Measurements from ENCODE around the gene BACE2. TPM values are rescaled to one million over a fixed set of nuclear protein-coding genes. Genes with fewer than 3 reads are reported as not detected.

The BACE2 gene
- total and polyA plus RNA-seq, 2 of the 13 experiments (the other 11 are each of a cell fraction or from before 2014, with no cell fraction given), result 0.07 to 0.11 TPM

DNA sequence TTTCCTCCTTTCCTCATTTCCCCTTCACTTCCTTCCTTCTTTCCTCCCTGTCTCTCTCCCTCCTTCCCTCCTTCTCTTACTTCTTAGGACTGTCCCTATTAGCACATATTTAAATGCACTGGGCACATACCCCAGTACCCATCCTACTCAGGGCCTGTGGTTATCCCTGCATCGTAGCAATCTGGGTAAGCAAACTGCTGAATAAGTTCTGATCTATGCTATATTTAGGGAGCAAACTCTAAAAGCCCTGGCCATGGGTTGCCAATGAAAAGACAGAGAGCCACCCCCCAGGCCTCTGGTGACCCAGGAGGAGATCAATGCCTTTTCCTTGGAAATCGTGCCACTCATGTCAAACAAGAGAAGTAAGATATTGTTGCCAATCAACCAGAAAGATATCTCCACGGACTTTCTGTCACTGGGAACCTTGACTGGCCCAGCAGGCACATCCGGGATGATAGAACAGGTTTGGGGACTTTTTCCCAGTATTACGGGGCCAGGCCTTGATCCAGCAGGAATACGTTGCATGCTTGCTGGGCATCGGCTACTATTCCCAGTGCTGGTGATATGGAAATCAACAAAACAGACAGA lies 154.0 kb downstream of the BACE2 start (continued):
- TF ChIP-seq ETV6 (CRISPR knock-in tag; conservative IDR thresholded peaks at IDR 0.05), result no peak
- no peak for TF ChIP-seq ZNF614 (CRISPR knock-in tag; IDR thresholded peaks at IDR 0.05; ENCODE audit: borderline replicate concordance)
- no peak for TF ChIP-seq ZNF660 (CRISPR knock-in tag; IDR thresholded peaks at IDR 0.05; ENCODE audit: borderline replicate concordance, low read depth)
- no peak for TF ChIP-seq ZNF17 (CRISPR knock-in tag; IDR thresholded peaks at IDR 0.05)
- no peak for TF ChIP-seq NCOA2 (CRISPR knock-in tag; IDR thresholded peaks at IDR 0.05)
- no peak for TF ChIP-seq ZNF44 (CRISPR knock-in tag; IDR thresholded peaks at IDR 0.05)
- TF ChIP-seq, protein P1, sequence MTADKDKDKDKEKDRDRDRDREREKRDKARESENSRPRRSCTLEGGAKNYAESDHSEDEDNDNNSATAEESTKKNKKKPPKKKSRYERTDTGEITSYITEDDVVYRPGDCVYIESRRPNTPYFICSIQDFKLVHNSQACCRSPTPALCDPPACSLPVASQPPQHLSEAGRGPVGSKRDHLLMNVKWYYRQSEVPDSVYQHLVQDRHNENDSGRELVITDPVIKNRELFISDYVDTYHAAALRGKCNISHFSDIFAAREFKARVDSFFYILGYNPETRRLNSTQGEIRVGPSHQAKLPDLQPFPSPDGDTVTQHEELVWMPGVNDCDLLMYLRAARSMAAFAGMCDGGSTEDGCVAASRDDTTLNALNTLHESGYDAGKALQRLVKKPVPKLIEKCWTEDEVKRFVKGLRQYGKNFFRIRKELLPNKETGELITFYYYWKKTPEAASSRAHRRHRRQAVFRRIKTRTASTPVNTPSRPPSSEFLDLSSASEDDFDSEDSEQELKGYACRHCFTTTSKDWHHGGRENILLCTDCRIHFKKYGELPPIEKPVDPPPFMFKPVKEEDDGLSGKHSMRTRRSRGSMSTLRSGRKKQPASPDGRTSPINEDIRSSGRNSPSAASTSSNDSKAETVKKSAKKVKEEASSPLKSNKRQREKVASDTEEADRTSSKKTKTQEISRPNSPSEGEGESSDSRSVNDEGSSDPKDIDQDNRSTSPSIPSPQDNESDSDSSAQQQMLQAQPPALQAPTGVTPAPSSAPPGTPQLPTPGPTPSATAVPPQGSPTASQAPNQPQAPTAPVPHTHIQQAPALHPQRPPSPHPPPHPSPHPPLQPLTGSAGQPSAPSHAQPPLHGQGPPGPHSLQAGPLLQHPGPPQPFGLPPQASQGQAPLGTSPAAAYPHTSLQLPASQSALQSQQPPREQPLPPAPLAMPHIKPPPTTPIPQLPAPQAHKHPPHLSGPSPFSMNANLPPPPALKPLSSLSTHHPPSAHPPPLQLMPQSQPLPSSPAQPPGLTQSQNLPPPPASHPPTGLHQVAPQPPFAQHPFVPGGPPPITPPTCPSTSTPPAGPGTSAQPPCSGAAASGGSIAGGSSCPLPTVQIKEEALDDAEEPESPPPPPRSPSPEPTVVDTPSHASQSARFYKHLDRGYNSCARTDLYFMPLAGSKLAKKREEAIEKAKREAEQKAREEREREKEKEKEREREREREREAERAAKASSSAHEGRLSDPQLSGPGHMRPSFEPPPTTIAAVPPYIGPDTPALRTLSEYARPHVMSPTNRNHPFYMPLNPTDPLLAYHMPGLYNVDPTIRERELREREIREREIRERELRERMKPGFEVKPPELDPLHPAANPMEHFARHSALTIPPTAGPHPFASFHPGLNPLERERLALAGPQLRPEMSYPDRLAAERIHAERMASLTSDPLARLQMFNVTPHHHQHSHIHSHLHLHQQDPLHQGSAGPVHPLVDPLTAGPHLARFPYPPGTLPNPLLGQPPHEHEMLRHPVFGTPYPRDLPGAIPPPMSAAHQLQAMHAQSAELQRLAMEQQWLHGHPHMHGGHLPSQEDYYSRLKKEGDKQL (CRISPR knock-in tag; IDR thresholded peaks at IDR 0.05; ENCODE audit: low read depth), result no peak
- TF ChIP-seq ZSCAN20 (CRISPR knock-in tag; IDR thresholded peaks at IDR 0.05; ENCODE audit: borderline replicate concordance), result no peak
- no peak for TF ChIP-seq FOXP1 (IDR thresholded peaks at IDR 0.05)
- TF ChIP-seq FOXP1 (CRISPR knock-in tag; IDR thresholded peaks at IDR 0.05), result no peak
- TF ChIP-seq MTA3 (CRISPR knock-in tag; IDR thresholded peaks at IDR 0.05), result no peak
- TF ChIP-seq, protein P2, sequence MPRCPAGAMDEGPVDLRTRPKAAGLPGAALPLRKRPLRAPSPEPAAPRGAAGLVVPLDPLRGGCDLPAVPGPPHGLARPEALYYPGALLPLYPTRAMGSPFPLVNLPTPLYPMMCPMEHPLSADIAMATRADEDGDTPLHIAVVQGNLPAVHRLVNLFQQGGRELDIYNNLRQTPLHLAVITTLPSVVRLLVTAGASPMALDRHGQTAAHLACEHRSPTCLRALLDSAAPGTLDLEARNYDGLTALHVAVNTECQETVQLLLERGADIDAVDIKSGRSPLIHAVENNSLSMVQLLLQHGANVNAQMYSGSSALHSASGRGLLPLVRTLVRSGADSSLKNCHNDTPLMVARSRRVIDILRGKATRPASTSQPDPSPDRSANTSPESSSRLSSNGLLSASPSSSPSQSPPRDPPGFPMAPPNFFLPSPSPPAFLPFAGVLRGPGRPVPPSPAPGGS (CRISPR knock-in tag; IDR thresholded peaks at IDR 0.05), result no peak
- TF ChIP-seq, protein P3, sequence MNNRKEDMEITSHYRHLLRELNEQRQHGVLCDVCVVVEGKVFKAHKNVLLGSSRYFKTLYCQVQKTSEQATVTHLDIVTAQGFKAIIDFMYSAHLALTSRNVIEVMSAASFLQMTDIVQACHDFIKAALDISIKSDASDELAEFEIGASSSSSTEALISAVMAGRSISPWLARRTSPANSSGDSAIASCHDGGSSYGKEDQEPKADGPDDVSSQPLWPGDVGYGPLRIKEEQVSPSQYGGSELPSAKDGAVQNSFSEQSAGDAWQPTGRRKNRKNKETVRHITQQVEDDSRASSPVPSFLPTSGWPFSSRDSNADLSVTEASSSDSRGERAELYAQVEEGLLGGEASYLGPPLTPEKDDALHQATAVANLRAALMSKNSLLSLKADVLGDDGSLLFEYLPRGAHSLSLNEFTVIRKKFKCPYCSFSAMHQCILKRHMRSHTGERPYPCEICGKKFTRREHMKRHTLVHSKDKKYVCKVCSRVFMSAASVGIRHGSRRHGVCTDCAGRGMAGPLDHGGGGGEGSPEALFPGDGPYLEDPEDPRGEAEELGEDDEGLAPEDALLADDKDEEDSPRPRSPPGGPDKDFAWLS (CRISPR knock-in tag; IDR thresholded peaks at IDR 0.05; ENCODE audit: borderline replicate concordance), result no peak
- TF ChIP-seq, protein P4, sequence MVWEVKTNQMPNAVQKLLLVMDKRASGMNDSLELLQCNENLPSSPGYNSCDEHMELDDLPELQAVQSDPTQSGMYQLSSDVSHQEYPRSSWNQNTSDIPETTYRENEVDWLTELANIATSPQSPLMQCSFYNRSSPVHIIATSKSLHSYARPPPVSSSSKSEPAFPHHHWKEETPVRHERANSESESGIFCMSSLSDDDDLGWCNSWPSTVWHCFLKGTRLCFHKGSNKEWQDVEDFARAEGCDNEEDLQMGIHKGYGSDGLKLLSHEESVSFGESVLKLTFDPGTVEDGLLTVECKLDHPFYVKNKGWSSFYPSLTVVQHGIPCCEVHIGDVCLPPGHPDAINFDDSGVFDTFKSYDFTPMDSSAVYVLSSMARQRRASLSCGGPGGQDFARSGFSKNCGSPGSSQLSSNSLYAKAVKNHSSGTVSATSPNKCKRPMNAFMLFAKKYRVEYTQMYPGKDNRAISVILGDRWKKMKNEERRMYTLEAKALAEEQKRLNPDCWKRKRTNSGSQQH (CRISPR knock-in tag; IDR thresholded peaks at IDR 0.05; ENCODE audit: low read depth), result no peak
- TF ChIP-seq, protein P5, sequence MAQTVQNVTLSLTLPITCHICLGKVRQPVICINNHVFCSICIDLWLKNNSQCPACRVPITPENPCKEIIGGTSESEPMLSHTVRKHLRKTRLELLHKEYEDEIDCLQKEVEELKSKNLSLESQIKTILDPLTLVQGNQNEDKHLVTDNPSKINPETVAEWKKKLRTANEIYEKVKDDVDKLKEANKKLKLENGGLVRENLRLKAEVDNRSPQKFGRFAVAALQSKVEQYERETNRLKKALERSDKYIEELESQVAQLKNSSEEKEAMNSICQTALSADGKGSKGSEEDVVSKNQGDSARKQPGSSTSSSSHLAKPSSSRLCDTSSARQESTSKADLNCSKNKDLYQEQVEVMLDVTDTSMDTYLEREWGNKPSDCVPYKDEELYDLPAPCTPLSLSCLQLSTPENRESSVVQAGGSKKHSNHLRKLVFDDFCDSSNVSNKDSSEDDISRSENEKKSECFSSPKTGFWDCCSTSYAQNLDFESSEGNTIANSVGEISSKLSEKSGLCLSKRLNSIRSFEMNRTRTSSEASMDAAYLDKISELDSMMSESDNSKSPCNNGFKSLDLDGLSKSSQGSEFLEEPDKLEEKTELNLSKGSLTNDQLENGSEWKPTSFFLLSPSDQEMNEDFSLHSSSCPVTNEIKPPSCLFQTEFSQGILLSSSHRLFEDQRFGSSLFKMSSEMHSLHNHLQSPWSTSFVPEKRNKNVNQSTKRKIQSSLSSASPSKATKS (CRISPR knock-in tag; IDR thresholded peaks at IDR 0.05), result no peak
